Measurements from ENCODE around the gene CDCA4.
"Not testable (repeated sequence)": the region's sequence is repeated elsewhere in the genome, so short reads cannot be mapped to it uniquely, and the experiment has no call there.

The CDCA4 gene

GRCh38 chr14:105020815-105021655 lies at the start of gene CDCA4:
Gene CDCA4, minus strand, starts transcription at chr14:105021083. Its CDS starts 9,154 bp downstream, at chr14:105011929.
- DNase-seq, result peak; percentile 100

- DNase-seq, result no peak
Measured at GRCh38 chr14:105069871-105070759, 49.2 kb upstream of the CDCA4 start.

GRCh38 chr14:105069522-105069870 lies 48.6 kb upstream of the CDCA4 start:
- DNase-seq, result no peak

- DNase-seq, result no peak
Measured at GRCh38 chr14:105068818-105069217, 47.9 kb upstream of the CDCA4 start.

GRCh38 chr14:105067969-105068301 lies 47.1 kb upstream of the CDCA4 start:
- DNase-seq, result no peak

GRCh38 chr14:105067140-105067968 lies 46.5 kb upstream of the CDCA4 start:
- no peak for DNase-seq

GRCh38 chr14:105066240-105067071 lies 45.6 kb upstream of the CDCA4 start:
- DNase-seq, result no peak

- DNase-seq, result no peak
Measured at GRCh38 chr14:105065280-105066228, 44.7 kb upstream of the CDCA4 start, which contains the start of gene GPR132. Gene GPR132, minus strand, starts transcription at chr14:105065430. Its CDS starts 10,010 bp downstream, at chr14:105055420.

- no peak for DNase-seq
Measured at GRCh38 chr14:105064721-105065143, 43.8 kb upstream of the CDCA4 start.

GRCh38 chr14:105064001-105064400 lies 43.1 kb upstream of the CDCA4 start:
- no peak for DNase-seq

- DNase-seq, result not testable (repeated sequence)
Measured at GRCh38 chr14:105063506-105063905, 42.6 kb upstream of the CDCA4 start.

- no peak for DNase-seq
Measured at GRCh38 chr14:105063056-105063455, 42.2 kb upstream of the CDCA4 start.

GRCh38 chr14:105062048-105062433 lies 41.2 kb upstream of the CDCA4 start:
- no peak for DNase-seq

- DNase-seq, result no peak
Measured at GRCh38 chr14:105061428-105062047, 40.7 kb upstream of the CDCA4 start.

- DNase-seq, result no peak
Measured at GRCh38 chr14:105060751-105061427, 40.0 kb upstream of the CDCA4 start.

GRCh38 chr14:105059925-105060565 lies 39.2 kb upstream of the CDCA4 start:
- DNase-seq, result no peak

GRCh38 chr14:105059035-105059924 lies 38.4 kb upstream of the CDCA4 start:
- DNase-seq, result no peak

- no peak for DNase-seq
Measured at GRCh38 chr14:105058521-105059034, 37.7 kb upstream of the CDCA4 start.
